Neuronal stem cell (in vitro differentiated cells): Measurements from ENCODE around the gene GLYR1. TPM values are rescaled to one million over a fixed set of nuclear protein-coding genes. Genes with fewer than 3 reads are reported as not detected.
"Not testable (repeated sequence)": the region's sequence is repeated elsewhere in the genome, so short reads cannot be mapped to it uniquely, and the experiment has no call there.

Experiments
- DNase-seq: peaks from one replicate; pipeline ENCODE4 v3.0.0-alpha.2; 2013; ENCODE audit warnings: low spot score
- H2AFZ ChIP-seq: one replicate; pipeline ENCODE4 v1.6.1; 2013; ENCODE audit warnings: mild to moderate bottlenecking, low read length, inconsistent platforms
- H2AK5ac ChIP-seq: 2 replicates; pipeline ENCODE4 v1.6.1; 2013; ENCODE audit warnings: low read depth, mild to moderate bottlenecking, inconsistent platforms, low read length, moderate library complexity, mixed read lengths
- H2BK120ac ChIP-seq: 2 replicates; pipeline ENCODE4 v1.6.1; 2013; ENCODE audit warnings: low read depth, mild to moderate bottlenecking, inconsistent platforms, low read length, moderate library complexity, mixed read lengths
- H2BK12ac ChIP-seq: one replicate; pipeline ENCODE4 v1.6.1; 2013; ENCODE audit warnings: low read length, inconsistent platforms
- H2BK15ac ChIP-seq: 2 replicates; pipeline ENCODE4 v1.6.1; 2013; ENCODE audit warnings: mild to moderate bottlenecking, low read length, inconsistent platforms, mixed read lengths
- H2BK5ac ChIP-seq: one replicate; pipeline ENCODE4 v1.6.1; 2013; ENCODE audit warnings: inconsistent platforms, mild to moderate bottlenecking, low read length, moderate library complexity
- H3K14ac ChIP-seq: one replicate; pipeline ENCODE4 v1.6.1; 2013; ENCODE audit warnings: low read length, inconsistent platforms
- H3K18ac ChIP-seq: 2 replicates; pipeline ENCODE4 v1.6.1; 2013; ENCODE audit warnings: low read length, inconsistent platforms
- H3K23ac ChIP-seq: 2 replicates; pipeline ENCODE4 v1.6.1; 2013; ENCODE audit warnings: low read depth, mild to moderate bottlenecking, mixed read lengths, low read length, inconsistent platforms; ENCODE audit not compliant: poor library complexity
- H3K27ac ChIP-seq: replicated peaks from 3 replicates; pipeline ENCODE4 v1.5.1; 2013; ENCODE audit warnings: low read length, inconsistent platforms
- H3K27me3 ChIP-seq, 3 experiments: 2 replicates each; pipeline ENCODE4 v1.6.1; 2013; ENCODE audit warnings: low read length in 3 of 3, mild to moderate bottlenecking in 2 of 3, inconsistent platforms in 1 of 3, low read depth in 1 of 3, mixed read lengths in 1 of 3, moderate library complexity in 1 of 3; ENCODE audit not compliant: control insufficient read depth in 3 of 3, insufficient read depth in 3 of 3
- H3K36me3 ChIP-seq, 2 donors: replicated peaks in 1 of 2; 2 replicates each; pipeline ENCODE4 v1.6.1; 2013; ENCODE audit warnings: low read length in 2 of 2; ENCODE audit not compliant: control insufficient read depth in 2 of 2, insufficient read depth in 2 of 2
- H3K4ac ChIP-seq: 2 replicates; pipeline ENCODE4 v1.6.1; 2013; ENCODE audit warnings: inconsistent platforms, mild to moderate bottlenecking, low read length, moderate library complexity
- H3K4me1 ChIP-seq, 2 donors: 1 replicate in 1 of 2; 2 replicates in 1 of 2; pipeline ENCODE4 v1.6.1; 2013; ENCODE audit warnings: low read length in 2 of 2, low read depth in 1 of 2; ENCODE audit not compliant: control insufficient read depth in 2 of 2, insufficient read depth in 1 of 2
- H3K4me2 ChIP-seq: one replicate; pipeline ENCODE4 v1.6.1; 2013; ENCODE audit warnings: mild to moderate bottlenecking, low read length, inconsistent platforms; ENCODE audit not compliant: insufficient read depth, poor library complexity, severe bottlenecking
- H3K4me3 ChIP-seq, 2 donors: 2 replicates each; pipeline ENCODE4 v1.5.1; 2013; ENCODE audit warnings: low read length in 2 of 2, mild to moderate bottlenecking in 2 of 2, inconsistent platforms in 1 of 2, moderate library complexity in 1 of 2
- H3K79me1 ChIP-seq: one replicate; pipeline ENCODE4 v1.6.1; 2013; ENCODE audit warnings: low read depth, mild to moderate bottlenecking, inconsistent platforms, low read length, moderate library complexity
- H3K9ac ChIP-seq: one replicate; pipeline ENCODE4 v1.6.1; 2013; ENCODE audit warnings: mild to moderate bottlenecking, low read depth, low read length, inconsistent platforms; ENCODE audit not compliant: poor library complexity
- H3K9me3 ChIP-seq, 2 donors: replicated peaks in 1 of 2; 2 replicates each; pipeline versions ENCODE3 to v1.6.1; 2013; ENCODE audit warnings: low read length in 2 of 2, mild to moderate bottlenecking in 2 of 2, inconsistent platforms in 1 of 2, low read depth in 1 of 2, mixed read lengths in 1 of 2, moderate library complexity in 1 of 2; ENCODE audit not compliant: control insufficient read depth in 2 of 2, insufficient read depth in 1 of 2
- H4K8ac ChIP-seq: one replicate; pipeline ENCODE4 v1.6.1; 2013; ENCODE audit warnings: low read depth, mild to moderate bottlenecking, inconsistent platforms, low read length, moderate library complexity
- H4K91ac ChIP-seq: one replicate; pipeline ENCODE4 v1.6.1; 2013; ENCODE audit warnings: low read length, low read depth, mild to moderate bottlenecking, inconsistent platforms; ENCODE audit not compliant: poor library complexity
- WGBS, 2 donors: extraction: QIAGEN DNeasy Blood & Tissue Kit; methylation state at CpG; one replicate each; pipeline ENCODE4 v1.1.7; 2013; ENCODE audit warnings: missing lambda C conversion rate in 2 of 2, mixed read lengths in 1 of 2; ENCODE audit not compliant: insufficient read length in 2 of 2, insufficient replicate concordance in 1 of 2; ENCODE audit errors: extremely low coverage in 2 of 2; 5-methylcytosine and 5-hydroxymethylcytosine counted together
- polyA plus RNA-seq, 2 experiments: library from polyadenylated mRNA; stranded (reverse); fragments of 200-250 nt; gene quantifications; one replicate each; pipeline ENCODE4 v1.2.3, GENCODE V29; 2013

GLYR1 gene
- polyA plus RNA-seq (2013, experiment 1 of 2), result 45.6 TPM
- 46.1 TPM for polyA plus RNA-seq (2013, experiment 2 of 2)

DNA sequence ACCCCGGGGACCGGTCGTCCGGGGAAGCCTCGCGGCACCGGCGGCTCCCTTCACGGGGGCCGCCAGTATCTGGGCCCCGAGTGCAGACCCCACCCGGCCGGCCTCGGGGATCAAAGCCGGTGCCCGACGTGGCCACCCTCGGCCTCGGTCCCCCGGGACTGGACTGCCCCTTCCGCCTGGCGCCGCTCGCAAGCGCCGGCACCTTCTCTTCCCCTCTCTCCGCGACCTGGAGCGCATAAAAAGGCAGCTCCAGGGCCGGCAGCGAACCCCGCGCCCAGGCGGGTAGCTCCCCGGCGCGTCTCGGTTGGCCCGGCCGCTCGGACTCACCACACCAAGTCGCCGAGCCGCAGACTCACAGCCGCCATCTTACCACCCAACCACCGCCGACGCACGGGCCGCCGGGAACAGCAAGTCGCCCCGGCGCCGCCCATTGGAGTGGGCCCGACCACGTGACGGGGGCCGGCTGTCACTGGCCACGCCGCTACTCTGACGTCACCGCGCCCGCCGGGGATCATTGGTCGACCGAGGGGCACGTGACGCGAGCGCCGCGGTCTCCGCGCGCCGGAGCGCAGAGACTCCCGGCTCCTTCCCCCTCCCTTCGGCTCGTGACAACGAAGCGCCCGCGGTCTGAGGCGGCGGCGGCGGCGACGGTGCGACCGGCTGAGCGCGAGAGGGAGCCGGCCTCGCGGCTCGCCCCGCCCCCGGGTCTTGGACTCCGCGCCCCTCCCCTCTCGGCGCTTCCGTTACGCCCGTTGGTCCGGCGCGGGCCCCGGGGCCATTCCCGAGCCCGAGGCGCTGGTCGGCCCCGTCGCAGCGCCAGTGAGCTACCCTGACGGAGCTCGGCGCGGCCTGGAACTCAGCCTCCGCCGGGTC, at the start of gene GLYR1, which contains the start of gene UBN1:
GLYR1 (minus strand) TSS at position 388 of the 873 bp plus-strand sequence; CDS start at position 365, 23 bp downstream.
UBN1 (plus strand) TSS at position 581 of the 873 bp plus-strand sequence. CDS start 5,437 bp downstream, outside the sequence.
- peak within 1 kb of the TSS; percentile 53 for H2BK5ac ChIP-seq
- H2AFZ ChIP-seq, result peak within 1 kb of the TSS; percentile 96
- H3K4me2 ChIP-seq, result peak within 1 kb of the TSS; percentile 93
- H3K4me1 ChIP-seq, result peaks cover 5 to 20% of the 10 kb centered on the region in 2 donors
- no peak within 1 kb of the TSS for H3K4ac ChIP-seq
- no peak within 1 kb of the TSS for H4K91ac ChIP-seq
- H3K79me1 ChIP-seq, result peaks cover 15% of the 10 kb centered on the region
- H3K4me3 ChIP-seq, result peak within 1 kb of the TSS; percentile 88 to 96
- H3K36me3 ChIP-seq, result peaks cover 14 to 41% of the 10 kb centered on the region in 2 donors
- no peaks in the 10 kb centered on the region for H3K27me3 ChIP-seq
- peak within 1 kb of the TSS; percentile 99 for H3K18ac ChIP-seq
- H2BK15ac ChIP-seq, result peak within 1 kb of the TSS; percentile 58
- no CpG with 5 or more reads among the region's 126 CpGs for WGBS, 2 donors
- H2BK120ac ChIP-seq, result no peak within 1 kb of the TSS
- H3K27ac ChIP-seq, result peak within 1 kb of the TSS; percentile 75
- no peak within 1 kb of the TSS for H2BK12ac ChIP-seq
- peak; percentile 97 for DNase-seq
- H3K9me3 ChIP-seq, result no peaks in the 10 kb centered on the region
- peak within 1 kb of the TSS; percentile 82 for H3K14ac ChIP-seq
- no peak within 1 kb of the TSS for H4K8ac ChIP-seq
- peak within 1 kb of the TSS; percentile 85 for H3K23ac ChIP-seq
- peak within 1 kb of the TSS; percentile 91 for H3K9ac ChIP-seq
- peak within 1 kb of the TSS; percentile 13 for H2AK5ac ChIP-seq

DNA sequence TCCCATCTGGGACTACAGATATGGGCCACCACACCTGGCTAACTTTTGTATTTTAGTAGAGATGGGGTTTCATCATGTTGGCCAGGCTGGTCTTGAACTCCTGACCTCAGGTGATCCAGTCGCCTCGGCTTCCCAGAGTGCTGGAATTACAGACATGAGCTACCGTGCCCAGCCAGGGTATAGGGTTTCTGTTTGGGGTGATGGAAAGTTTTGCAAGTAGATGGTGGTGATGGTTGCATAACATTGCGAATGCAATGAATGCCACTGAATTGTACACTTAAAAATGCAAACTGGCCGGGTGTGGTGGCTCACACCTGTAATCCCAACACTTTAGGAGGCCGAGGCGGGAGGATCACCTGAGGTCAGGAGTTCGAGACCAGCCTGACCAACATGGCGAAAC, 49.7 kb upstream of the GLYR1 start:
- H2BK15ac ChIP-seq, H3K27ac ChIP-seq, H3K9me3 ChIP-seq, H4K91ac ChIP-seq, H3K36me3 ChIP-seq, H2BK120ac ChIP-seq, H3K23ac ChIP-seq, H2AK5ac ChIP-seq, H3K27me3 ChIP-seq, H2BK5ac ChIP-seq, H3K4me1 ChIP-seq, H3K9ac ChIP-seq, H2AFZ ChIP-seq, H4K8ac ChIP-seq, H3K4me2 ChIP-seq, H2BK12ac ChIP-seq, H3K79me1 ChIP-seq, H3K18ac ChIP-seq, H3K14ac ChIP-seq, DNase-seq, H3K4me3 ChIP-seq, H3K4ac ChIP-seq: not testable (repeated sequence)
- WGBS, 2 donors, result no CpG with 5 or more reads among the region's 9 CpGs

DNA sequence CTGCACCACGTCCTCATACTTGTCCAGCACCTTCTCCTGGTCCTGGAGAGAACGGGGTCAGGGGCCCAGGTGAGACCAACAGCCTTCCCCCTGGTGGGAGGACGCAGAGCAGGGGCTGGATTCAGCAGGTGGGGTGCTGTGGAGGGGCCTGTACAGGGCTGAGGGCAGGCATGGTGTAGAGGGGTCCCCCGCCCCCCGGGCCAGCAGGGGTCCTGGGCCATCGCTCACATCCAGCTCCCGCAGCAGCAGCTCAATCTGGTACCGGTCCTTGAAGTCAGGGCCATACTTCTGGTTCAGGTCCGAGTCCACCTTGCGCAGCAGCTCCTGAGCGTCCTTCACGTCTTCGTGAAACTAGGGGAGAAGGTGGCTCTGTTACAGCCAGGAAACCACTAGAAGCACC, 48.3 kb upstream of the GLYR1 start:
- Histone ChIP-seq H3K4ac (no peak overlapping the region), H3K36me3 (peaks cover 0 to 2% of the 10 kb centered on the region in 2 donors), H3K27me3 (no peaks in the 10 kb centered on the region), H4K8ac (no peak overlapping the region), H3K9ac (no peak overlapping the region), H4K91ac (no peak overlapping the region), H3K4me1 (no peaks in the 10 kb centered on the region), H2BK5ac (peak overlapping the region; percentile 35), H2AFZ (no peak overlapping the region), H2BK120ac (peak overlapping the region; percentile 47), H3K79me1 (no peaks in the 10 kb centered on the region), H3K27ac (no peak overlapping the region), H3K18ac (peak overlapping the region; percentile 24), H3K23ac (no peak overlapping the region), H3K14ac (no peak overlapping the region), H2BK12ac (no peak overlapping the region), H2AK5ac (no peak overlapping the region), H3K4me3 (no peak overlapping the region), H3K9me3 (peaks cover 3 to 4% of the 10 kb centered on the region in 2 donors), H2BK15ac (no peak overlapping the region), H3K4me2 (no peak overlapping the region)
- WGBS, 2 donors, result no CpG with 5 or more reads among the region's 13 CpGs
- DNase-seq, result no peak
